Measurements from ENCODE around the gene TIMM50. TPM values are rescaled to one million over a fixed set of nuclear protein-coding genes. Genes with fewer than 3 reads are reported as not detected.

The TIMM50 gene
- total and polyA plus RNA-seq, 2 donors = 44.0 to 49.3 TPM

DNA sequence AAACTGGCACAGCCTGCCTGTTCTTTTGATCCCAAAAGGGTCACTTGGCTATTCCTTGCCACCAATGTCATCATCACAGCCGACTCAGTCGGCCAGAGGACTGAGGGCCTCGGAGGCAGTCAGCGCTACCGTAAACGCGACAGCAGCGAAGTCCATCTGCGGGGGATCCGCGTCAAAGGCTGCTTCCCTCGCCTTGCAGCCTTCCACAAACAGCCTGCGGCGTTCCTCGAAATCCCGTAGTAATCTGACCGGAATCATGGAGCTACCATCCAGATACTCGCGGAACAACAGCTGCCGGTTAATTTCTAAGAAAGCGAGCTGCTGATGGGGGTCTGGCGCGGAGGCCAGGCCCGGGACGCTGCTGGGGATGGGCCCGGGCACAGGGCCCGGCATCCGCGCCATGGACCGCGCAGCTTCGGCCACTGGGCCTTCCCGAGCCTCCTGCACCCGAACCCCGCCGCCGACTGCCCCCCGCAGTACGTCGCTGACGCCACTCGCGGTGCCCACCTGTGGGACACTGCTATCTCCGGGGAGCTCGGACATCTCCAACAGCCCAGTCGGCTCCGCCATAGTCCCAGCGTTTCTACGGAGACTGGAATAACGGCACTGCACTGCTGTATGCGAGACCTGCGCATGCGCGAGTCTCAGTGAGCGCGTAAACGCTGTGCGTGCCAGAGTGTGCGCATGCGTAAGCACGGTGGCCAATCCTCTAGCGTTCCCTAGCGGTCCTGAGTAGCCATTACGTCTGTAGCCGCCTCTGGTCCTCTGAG is 51.8 kb downstream of the TIMM50 start, which contains the start of gene EID2B:
TSS of gene EID2B (minus strand) at position 620 of the 770 bp plus-strand sequence. CDS start at position 570, 50 bp downstream.
- Histone ChIP-seq H3K4me3 (ENCODE audit: low read length in 2 of 2) (peak within 1 kb of the TSS; percentile 79 to 85), H3K27ac (ENCODE audit: low read depth in 1 of 2, low read length in 1 of 2) (peak within 1 kb of the TSS; percentile 38 to 47), H3K4me1 (ENCODE audit: control insufficient read depth in 2 of 2, insufficient read depth in 2 of 2, low read length in 2 of 2) (peaks cover 4 to 10% of the 10 kb centered on the region in 2 donors), H3K36me3 (ENCODE audit: control insufficient read depth in 2 of 2, insufficient read depth in 2 of 2, low read length in 1 of 2) (no peaks in the 10 kb centered on the region), H3K27me3 (ENCODE audit: control insufficient read depth in 2 of 2, insufficient read depth in 1 of 2, low read length in 1 of 2) (no peaks in the 10 kb centered on the region), H3K9me3 (ENCODE audit: control insufficient read depth in 2 of 2, insufficient read depth in 1 of 2, low read length in 1 of 2) (no peaks in the 10 kb centered on the region)
- WGBS = under 1% methylated on average over 65 of the region's 65 CpGs
- peak; percentile 85 to 99 (median 95) for DNase-seq (ENCODE audit: low read depth in 6 of 9, low spot score in 9 of 9)

DNA sequence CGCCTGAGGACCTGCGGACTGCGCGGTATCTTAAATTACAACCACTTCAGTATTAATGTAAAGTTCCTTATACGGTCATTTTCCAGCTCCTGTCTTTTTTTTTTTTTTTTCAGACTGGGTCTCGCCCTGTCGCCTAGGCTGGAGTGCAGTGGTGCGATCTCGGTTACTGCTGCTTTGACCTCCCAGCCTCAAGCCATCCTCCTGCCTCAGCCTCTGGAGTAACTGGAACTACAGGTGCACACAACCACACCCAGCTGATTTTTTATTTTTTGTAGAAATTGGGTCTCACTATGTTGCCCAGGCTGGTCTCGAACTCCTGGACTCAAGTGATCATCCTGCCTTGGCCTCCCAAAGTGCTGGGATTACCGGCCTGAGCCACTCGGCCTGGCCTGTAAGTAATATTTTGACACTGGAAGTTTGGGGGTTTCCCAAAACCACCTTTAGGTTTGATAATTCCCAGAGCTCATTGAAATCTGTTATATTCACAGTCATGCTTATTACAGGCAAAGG is 52.4 kb downstream of the TIMM50 start:
- DNase-seq (ENCODE audit: low read depth in 6 of 9, low spot score in 9 of 9) = no peak
- peaks cover 0 to 2% of the 10 kb centered on the region in 2 donors for H3K36me3 ChIP-seq (ENCODE audit: control insufficient read depth in 2 of 2, insufficient read depth in 2 of 2, low read length in 1 of 2)
- H3K27ac ChIP-seq (ENCODE audit: low read depth in 1 of 2, low read length in 1 of 2) = no peak overlapping the region
- peaks cover 4 to 10% of the 10 kb centered on the region in 2 donors for H3K4me1 ChIP-seq (ENCODE audit: control insufficient read depth in 2 of 2, insufficient read depth in 2 of 2, low read length in 2 of 2)
- H3K9me3 ChIP-seq (ENCODE audit: control insufficient read depth in 2 of 2, insufficient read depth in 1 of 2, low read length in 1 of 2) = no peaks in the 10 kb centered on the region
- H3K4me3 ChIP-seq (ENCODE audit: low read length in 2 of 2) = peak overlapping the region; percentile 79 to 85
- WGBS = 31% methylated on average over 12 of the region's 12 CpGs
- H3K27me3 ChIP-seq (ENCODE audit: control insufficient read depth in 2 of 2, insufficient read depth in 1 of 2, low read length in 1 of 2) = no peaks in the 10 kb centered on the region

- Histone ChIP-seq H3K4me1 (ENCODE audit: control insufficient read depth in 2 of 2, insufficient read depth in 2 of 2, low read length in 2 of 2) (peaks cover 4 to 10% of the 10 kb centered on the region in 2 donors), H3K27me3 (ENCODE audit: control insufficient read depth in 2 of 2, insufficient read depth in 1 of 2, low read length in 1 of 2) (no peaks in the 10 kb centered on the region), H3K27ac (ENCODE audit: low read depth in 1 of 2, low read length in 1 of 2) (no peak overlapping the region), H3K36me3 (ENCODE audit: control insufficient read depth in 2 of 2, insufficient read depth in 2 of 2, low read length in 1 of 2) (peaks cover 0 to 2% of the 10 kb centered on the region in 2 donors), H3K9me3 (ENCODE audit: control insufficient read depth in 2 of 2, insufficient read depth in 1 of 2, low read length in 1 of 2) (no peaks in the 10 kb centered on the region), H3K4me3 (ENCODE audit: low read length in 2 of 2) (no peak overlapping the region)
- 92% methylated on average over 3 of the region's 3 CpGs for WGBS
- no peak for DNase-seq (ENCODE audit: low read depth in 6 of 9, low spot score in 9 of 9)
These were observed 53.2 kb downstream of the TIMM50 start for GRCh38 chr19:39533791-39534190.

GRCh38 chr19:39539165-39539517 is 58.5 kb downstream of the TIMM50 start:
- Histone ChIP-seq H3K27me3 (ENCODE audit: control insufficient read depth in 2 of 2, insufficient read depth in 1 of 2, low read length in 1 of 2) (no peaks in the 10 kb centered on the region), H3K36me3 (ENCODE audit: control insufficient read depth in 2 of 2, insufficient read depth in 2 of 2, low read length in 1 of 2) (peaks cover 0 to 2% of the 10 kb centered on the region in 2 donors), H3K27ac (ENCODE audit: low read depth in 1 of 2, low read length in 1 of 2) (peak overlapping the region in 1 of 2 donors; percentile 46), H3K4me3 (ENCODE audit: low read length in 2 of 2) (peak overlapping the region; percentile 82 to 89), H3K9me3 (ENCODE audit: control insufficient read depth in 2 of 2, insufficient read depth in 1 of 2, low read length in 1 of 2) (no peaks in the 10 kb centered on the region), H3K4me1 (ENCODE audit: control insufficient read depth in 2 of 2, insufficient read depth in 2 of 2, low read length in 2 of 2) (no peaks in the 10 kb centered on the region)
- peak in 3 of 9 donors; percentile 22 to 60 (median 36) for DNase-seq (ENCODE audit: low read depth in 6 of 9, low spot score in 9 of 9)
- WGBS = 4% methylated on average over 10 of the region's 10 CpGs

DNA sequence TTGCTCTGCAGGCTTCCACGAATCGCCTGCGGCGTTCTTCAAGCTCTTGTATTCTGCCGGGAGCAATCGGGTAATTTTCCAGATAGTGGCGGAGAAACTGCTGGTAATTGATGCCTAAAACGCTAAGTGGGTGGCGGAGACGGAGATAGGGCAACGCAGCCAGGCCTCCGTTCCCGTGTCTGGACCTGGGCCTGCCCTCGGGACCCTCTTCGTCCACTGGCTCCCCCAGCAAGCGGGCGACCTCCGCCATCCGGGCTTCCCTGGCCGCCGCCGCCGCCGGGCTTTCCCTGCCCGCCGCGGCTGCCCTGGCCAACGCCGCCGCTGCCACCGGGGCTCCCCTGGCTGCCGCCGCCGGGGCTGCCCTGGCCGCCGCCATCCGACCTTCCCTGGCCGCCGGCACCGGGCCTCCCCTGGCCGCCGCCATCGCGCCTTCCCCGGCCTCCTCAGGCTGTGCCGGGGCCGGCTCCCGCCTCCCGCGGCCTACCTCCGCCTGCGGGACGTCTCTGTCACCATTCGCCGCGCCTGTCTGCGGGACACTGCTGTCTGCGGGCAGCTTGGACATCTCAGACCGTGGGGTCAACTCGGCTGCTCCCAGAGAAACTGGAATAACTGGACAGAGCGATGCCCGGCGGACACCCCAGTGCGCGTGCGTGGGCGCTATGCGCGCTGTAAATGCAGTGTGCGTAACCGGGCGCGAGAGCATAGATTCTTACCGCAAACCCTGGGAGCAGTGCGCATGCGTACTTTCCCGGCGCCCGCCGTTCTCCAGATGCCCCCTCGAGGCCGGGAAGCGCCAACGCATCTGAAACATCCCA is 59.1 kb downstream of the TIMM50 start, which contains the start of gene EID2:
TSS of gene EID2 (minus strand) at position 644 of the 815 bp plus-strand sequence. CDS start at position 562, 82 bp downstream.
- no peaks in the 10 kb centered on the region for H3K4me1 ChIP-seq (ENCODE audit: control insufficient read depth in 2 of 2, insufficient read depth in 2 of 2, low read length in 2 of 2)
- DNase-seq (ENCODE audit: low read depth in 6 of 9, low spot score in 9 of 9) = peak; percentile 81 to 96 (median 91)
- peak within 1 kb of the TSS; percentile 88 to 92 for H3K27ac ChIP-seq (ENCODE audit: low read depth in 1 of 2, low read length in 1 of 2)
- peak within 1 kb of the TSS; percentile 82 to 89 for H3K4me3 ChIP-seq (ENCODE audit: low read length in 2 of 2)
- WGBS = under 1% methylated on average over 84 of the region's 84 CpGs
- H3K9me3 ChIP-seq (ENCODE audit: control insufficient read depth in 2 of 2, insufficient read depth in 1 of 2, low read length in 1 of 2) = no peaks in the 10 kb centered on the region
- H3K36me3 ChIP-seq (ENCODE audit: control insufficient read depth in 2 of 2, insufficient read depth in 2 of 2, low read length in 1 of 2) = peaks cover 0 to 2% of the 10 kb centered on the region in 2 donors
- no peaks in the 10 kb centered on the region for H3K27me3 ChIP-seq (ENCODE audit: control insufficient read depth in 2 of 2, insufficient read depth in 1 of 2, low read length in 1 of 2)

GRCh38 chr19:39540333-39540673 is 59.7 kb downstream of the TIMM50 start:
- Histone ChIP-seq H3K4me1 (ENCODE audit: control insufficient read depth in 2 of 2, insufficient read depth in 2 of 2, low read length in 2 of 2) (no peaks in the 10 kb centered on the region), H3K27me3 (ENCODE audit: control insufficient read depth in 2 of 2, insufficient read depth in 1 of 2, low read length in 1 of 2) (no peaks in the 10 kb centered on the region), H3K27ac (ENCODE audit: low read depth in 1 of 2, low read length in 1 of 2) (no peak overlapping the region), H3K9me3 (ENCODE audit: control insufficient read depth in 2 of 2, insufficient read depth in 1 of 2, low read length in 1 of 2) (no peaks in the 10 kb centered on the region), H3K4me3 (ENCODE audit: low read length in 2 of 2) (no peak overlapping the region), H3K36me3 (ENCODE audit: control insufficient read depth in 2 of 2, insufficient read depth in 2 of 2, low read length in 1 of 2) (peaks cover 0 to 2% of the 10 kb centered on the region in 2 donors)
- 20% methylated on average over 10 of the region's 10 CpGs for WGBS
- DNase-seq (ENCODE audit: low read depth in 6 of 9, low spot score in 9 of 9) = no peak

Other genes with a start within 250 kb of the TIMM50 start
- not detected for gene IFNL3, start 235.8 kb upstream of the TIMM50 start, total RNA-seq
- 0.07 TPM for gene IFNL3, start 235.8 kb upstream of the TIMM50 start, polyA plus RNA-seq
- not detected for gene IFNL4, start 232.0 kb upstream of the TIMM50 start, total RNA-seq
- gene IFNL4, start 232.0 kb upstream of the TIMM50 start, polyA plus RNA-seq = 0.05 TPM
- 0.14 TPM for gene IFNL2, start 212.4 kb upstream of the TIMM50 start, total RNA-seq
- 0.07 TPM for gene IFNL2, start 212.4 kb upstream of the TIMM50 start, polyA plus RNA-seq
- gene IFNL1, start 184.4 kb upstream of the TIMM50 start, total RNA-seq = not detected
- 0.21 TPM for gene IFNL1, start 184.4 kb upstream of the TIMM50 start, polyA plus RNA-seq
- 0.42 TPM for gene LRFN1, start 160.0 kb upstream of the TIMM50 start, total RNA-seq
- gene LRFN1, start 160.0 kb upstream of the TIMM50 start, polyA plus RNA-seq = 2.6 TPM
- 519 TPM for gene GMFG, start 144.8 kb upstream of the TIMM50 start, total RNA-seq
- 531 TPM for gene GMFG, start 144.8 kb upstream of the TIMM50 start, polyA plus RNA-seq
- gene SAMD4B, start 138.4 kb upstream of the TIMM50 start, total RNA-seq = 11.7 TPM
- 64.9 TPM for gene SAMD4B, start 138.4 kb upstream of the TIMM50 start, polyA plus RNA-seq
- 33.4 TPM for gene PAF1, start 89.7 kb upstream of the TIMM50 start, total RNA-seq
- gene PAF1, start 89.7 kb upstream of the TIMM50 start, polyA plus RNA-seq = 40.1 TPM
- gene MED29, start 89.5 kb upstream of the TIMM50 start, total RNA-seq = 15.8 TPM
- 27.8 TPM for gene MED29, start 89.5 kb upstream of the TIMM50 start, polyA plus RNA-seq
- 15.8 TPM for gene ZFP36, start 74.0 kb upstream of the TIMM50 start, total RNA-seq
- 250 TPM for gene ZFP36, start 74.0 kb upstream of the TIMM50 start, polyA plus RNA-seq
- 13.0 TPM for gene PLEKHG2, start 68.2 kb upstream of the TIMM50 start, total RNA-seq
- 30.8 TPM for gene PLEKHG2, start 68.2 kb upstream of the TIMM50 start, polyA plus RNA-seq
- 788 TPM for gene RPS16, start 44.9 kb upstream of the TIMM50 start, total RNA-seq
- 3,143 TPM for gene RPS16, start 44.9 kb upstream of the TIMM50 start, polyA plus RNA-seq
- gene SUPT5H, start 35.3 kb upstream of the TIMM50 start, total RNA-seq = 39.0 TPM
- 203 TPM for gene SUPT5H, start 35.3 kb upstream of the TIMM50 start, polyA plus RNA-seq
- 0.14 TPM for gene DLL3, start 18.1 kb downstream of the TIMM50 start, total RNA-seq
- 0.14 TPM for gene DLL3, start 18.1 kb downstream of the TIMM50 start, polyA plus RNA-seq
- 0.19 TPM for gene SELENOV, start 34.3 kb downstream of the TIMM50 start, total RNA-seq
- gene SELENOV, start 34.3 kb downstream of the TIMM50 start, polyA plus RNA-seq = not detected
- gene EID2B, start 52.0 kb downstream of the TIMM50 start, total RNA-seq = 4.3 TPM
- 10.6 TPM for gene EID2B, start 52.0 kb downstream of the TIMM50 start, polyA plus RNA-seq
- gene EID2, start 59.3 kb downstream of the TIMM50 start, total RNA-seq = 12.6 TPM
- 29.3 TPM for gene EID2, start 59.3 kb downstream of the TIMM50 start, polyA plus RNA-seq
- gene LGALS13, start 121.7 kb downstream of the TIMM50 start, total RNA-seq = 0.38 TPM
- 0.66 TPM for gene LGALS13, start 121.7 kb downstream of the TIMM50 start, polyA plus RNA-seq
- gene LGALS16, start 175.1 kb downstream of the TIMM50 start, total RNA-seq = 0.33 TPM
- gene LGALS16, start 175.1 kb downstream of the TIMM50 start, polyA plus RNA-seq = 1.1 TPM
- gene LGALS14, start 223.6 kb downstream of the TIMM50 start, total RNA-seq = 0.14 TPM
- gene LGALS14, start 223.6 kb downstream of the TIMM50 start, polyA plus RNA-seq = 2.0 TPM